Omental fat pad (tissue), 4 donors: ENCODE data around the gene NECAP2. TPM values are rescaled to one million over a fixed set of nuclear protein-coding genes. Genes with fewer than 3 reads are reported as not detected.

ENCODE experiments used
- ATAC-seq: fragments of 150-250 bp; one replicate; pipeline ENCODE4 v1.9.1; 2016; ENCODE audit warnings: mild to moderate bottlenecking, moderate library complexity; ENCODE audit not compliant: low FRiP score
- DNase-seq: peaks from one replicate; pipeline ENCODE4 v3.0.0-alpha.2; 2019; ENCODE audit warnings: low spot score
- total RNA-seq, 4 donors: library from RNA; depleted of rRNA; stranded (reverse); fragments of >200 nt; gene quantifications; one replicate each; pipeline ENCODE4 v1.1.0, GENCODE V29; 2016
- TF ChIP-seq, protein P1 (sequence below), 3 donors: fragments of 450-650 bp; IDR thresholded peaks; one replicate each; pipeline ENCODE4 v1.5.1; 2016 to 2017; ENCODE audit warnings: antibody characterized with exemption in 3 of 3, mild to moderate bottlenecking in 3 of 3, moderate library complexity in 2 of 3

The NECAP2 gene
- total RNA-seq, 4 donors from 2014 or later = 46.9 to 89.5 (median 60.4) TPM

DNA sequence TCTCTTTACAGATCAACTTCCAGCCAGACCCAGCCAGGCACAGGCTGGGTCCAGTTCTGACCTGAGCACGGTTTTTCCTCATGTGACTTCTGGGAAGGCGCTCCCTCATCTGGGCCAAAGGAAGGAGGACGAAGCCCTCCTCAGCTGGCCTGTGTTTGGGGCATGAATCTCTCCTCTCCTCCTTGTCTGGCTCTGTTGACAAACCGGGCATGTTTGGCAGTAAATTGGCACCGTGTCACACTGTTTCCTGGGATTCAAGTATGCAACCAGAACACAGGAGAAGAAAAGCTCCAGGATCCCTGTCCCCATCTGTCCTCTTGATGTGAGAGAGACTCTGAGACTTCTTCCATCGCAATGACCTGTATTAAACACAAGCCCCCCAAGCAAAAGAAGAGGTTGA, 18.3 kb downstream of the NECAP2 start:
- ATAC-seq (no peak), DNase-seq (no peak)
- TF ChIP-seq, protein P1, sequence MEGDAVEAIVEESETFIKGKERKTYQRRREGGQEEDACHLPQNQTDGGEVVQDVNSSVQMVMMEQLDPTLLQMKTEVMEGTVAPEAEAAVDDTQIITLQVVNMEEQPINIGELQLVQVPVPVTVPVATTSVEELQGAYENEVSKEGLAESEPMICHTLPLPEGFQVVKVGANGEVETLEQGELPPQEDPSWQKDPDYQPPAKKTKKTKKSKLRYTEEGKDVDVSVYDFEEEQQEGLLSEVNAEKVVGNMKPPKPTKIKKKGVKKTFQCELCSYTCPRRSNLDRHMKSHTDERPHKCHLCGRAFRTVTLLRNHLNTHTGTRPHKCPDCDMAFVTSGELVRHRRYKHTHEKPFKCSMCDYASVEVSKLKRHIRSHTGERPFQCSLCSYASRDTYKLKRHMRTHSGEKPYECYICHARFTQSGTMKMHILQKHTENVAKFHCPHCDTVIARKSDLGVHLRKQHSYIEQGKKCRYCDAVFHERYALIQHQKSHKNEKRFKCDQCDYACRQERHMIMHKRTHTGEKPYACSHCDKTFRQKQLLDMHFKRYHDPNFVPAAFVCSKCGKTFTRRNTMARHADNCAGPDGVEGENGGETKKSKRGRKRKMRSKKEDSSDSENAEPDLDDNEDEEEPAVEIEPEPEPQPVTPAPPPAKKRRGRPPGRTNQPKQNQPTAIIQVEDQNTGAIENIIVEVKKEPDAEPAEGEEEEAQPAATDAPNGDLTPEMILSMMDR (IDR thresholded peaks at IDR 0.05) = no peak

DNA sequence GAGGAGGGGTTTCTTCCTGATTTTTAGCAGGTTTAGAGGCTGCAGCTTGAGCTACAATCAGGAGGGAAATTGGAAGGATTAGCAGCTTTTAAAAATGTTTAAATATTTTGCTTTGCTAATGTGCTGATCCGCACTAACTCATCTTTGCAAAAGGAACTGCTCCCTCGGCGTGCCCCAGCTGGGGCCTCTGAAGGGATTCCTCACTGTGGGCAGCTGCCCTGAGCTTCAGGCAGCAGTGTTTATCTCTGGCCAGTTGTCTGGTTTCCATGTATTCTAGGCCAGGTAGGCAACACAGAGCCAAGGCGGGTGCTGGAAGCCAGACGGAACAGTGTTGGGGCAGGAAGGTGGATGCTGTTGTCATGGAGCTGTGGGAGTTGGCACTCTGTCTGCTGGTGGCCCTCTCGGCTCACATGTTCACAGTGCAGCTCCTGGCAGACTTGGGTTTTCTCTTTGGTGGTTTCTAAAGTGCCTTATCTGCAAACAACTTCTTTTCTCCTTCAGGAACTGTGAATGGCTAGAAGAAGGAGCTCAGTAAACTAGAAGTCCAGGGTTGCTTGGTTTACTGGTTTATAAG, 18.9 kb downstream of the NECAP2 start:
- no peak for ATAC-seq
- TF ChIP-seq, protein P1 (IDR thresholded peaks at IDR 0.05) = no peak
- no peak for DNase-seq

DNA sequence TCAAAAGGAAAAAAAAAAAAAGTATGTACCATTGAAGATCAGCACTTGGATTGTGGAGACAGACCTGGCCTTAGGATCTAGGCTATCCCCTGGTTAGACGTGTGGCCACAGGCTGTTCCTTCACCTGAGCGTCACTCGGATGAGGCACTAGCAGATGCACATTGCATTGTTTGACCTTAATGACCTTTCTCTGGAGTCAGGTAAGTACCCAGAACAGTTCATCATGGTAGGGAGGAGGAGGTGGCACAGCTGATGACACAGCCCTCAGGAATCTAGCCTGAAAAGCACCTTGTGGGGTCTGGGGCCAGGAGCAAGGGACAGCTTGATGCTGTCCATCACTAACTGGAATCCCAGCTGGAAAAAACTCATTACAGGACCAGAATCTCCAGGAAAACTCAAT, 21.2 kb downstream of the NECAP2 start:
- TF ChIP-seq, protein P1 (IDR thresholded peaks at IDR 0.05) = no peak
- DNase-seq (no peak), ATAC-seq (no peak)

DNA sequence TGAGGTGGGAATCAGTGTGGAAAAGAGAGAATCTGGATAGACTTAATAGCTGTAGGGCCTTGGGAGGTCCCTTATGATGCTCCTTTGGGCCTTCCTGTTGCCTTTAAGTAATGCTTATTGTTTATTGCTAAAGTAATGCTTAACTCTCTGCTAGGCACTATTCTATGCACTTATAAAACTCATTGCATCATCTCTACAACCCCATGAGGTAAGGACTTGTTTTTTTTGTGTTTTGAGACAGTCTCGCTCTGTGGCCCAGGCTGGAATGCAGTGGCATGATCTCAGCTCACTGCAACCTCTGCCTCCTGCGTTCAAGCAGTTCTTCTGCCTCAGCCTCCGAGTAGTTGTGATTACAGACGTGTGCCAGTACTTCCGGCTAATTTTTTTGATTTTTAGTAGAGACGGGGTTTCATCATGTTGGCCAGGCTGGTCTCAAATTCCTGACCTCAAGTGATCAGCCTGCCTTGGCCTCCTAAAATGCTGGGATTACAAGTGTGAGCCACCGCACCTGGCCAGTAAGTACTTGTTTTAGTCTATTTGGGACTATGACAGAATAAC, 22.3 kb downstream of the NECAP2 start:
- TF ChIP-seq, protein P1 (IDR thresholded peaks at IDR 0.05) = no peak
- ATAC-seq (no peak), DNase-seq (no peak)

DNA sequence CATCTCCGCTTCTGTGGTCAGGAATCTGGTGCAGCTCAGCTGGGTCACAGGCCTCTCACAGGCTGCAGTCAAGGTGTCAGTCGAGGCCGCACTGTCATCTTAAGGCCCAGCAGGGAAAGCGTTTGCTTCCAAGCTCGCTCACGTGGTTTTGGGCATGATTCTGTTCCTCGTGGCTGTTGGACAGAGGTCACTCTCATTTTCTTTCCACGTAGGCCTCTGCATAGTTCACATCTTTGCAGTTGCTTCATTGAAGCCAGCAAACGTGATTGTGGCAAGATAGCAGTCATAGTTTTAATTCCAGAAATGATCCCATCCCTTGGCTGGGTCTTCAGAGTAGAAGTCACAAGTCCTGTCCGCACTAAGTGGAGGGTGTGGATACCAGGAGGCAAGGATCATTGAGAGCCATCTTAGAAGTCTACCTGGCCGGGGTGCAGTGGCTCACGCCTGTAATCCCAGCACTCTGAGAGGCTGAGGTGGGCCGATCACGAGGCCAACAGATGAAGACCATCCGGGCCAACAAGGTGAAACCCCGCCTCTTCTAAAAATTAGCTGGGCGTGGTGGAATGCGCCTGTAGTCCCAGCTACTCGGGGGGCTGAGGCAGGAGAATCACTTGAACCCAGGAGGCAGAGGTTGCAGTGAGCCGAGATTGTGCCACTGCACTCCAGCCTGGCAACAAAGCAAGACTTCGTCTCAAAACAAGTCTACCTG, 24.5 kb downstream of the NECAP2 start:
- no peak for ATAC-seq
- no peak for DNase-seq
- TF ChIP-seq, protein P1 (IDR thresholded peaks at IDR 0.05) = no peak

DNA sequence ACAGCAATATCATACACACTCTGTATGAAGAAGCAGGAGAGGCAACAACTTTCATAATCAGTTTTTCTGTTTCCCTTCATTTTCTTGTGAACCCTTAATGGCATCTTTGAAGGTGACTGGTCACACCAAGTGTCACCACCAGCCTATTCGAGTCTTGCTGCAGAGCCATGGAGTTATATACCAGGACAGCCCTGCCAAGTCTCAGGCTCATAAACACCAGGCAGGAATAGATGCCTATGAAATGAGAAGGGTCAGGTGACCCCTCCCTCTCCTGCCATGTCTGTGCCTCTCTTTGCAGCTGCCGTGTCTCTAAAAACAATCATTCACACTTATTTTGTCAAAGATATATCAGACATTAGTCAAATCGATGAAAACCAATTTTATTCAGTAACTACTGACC, 28.0 kb downstream of the NECAP2 start:
- DNase-seq = no peak
- no peak for ATAC-seq
- TF ChIP-seq, protein P1 (IDR thresholded peaks at IDR 0.05) = no peak
